PC-3 (cell line): Measurements from ENCODE around the gene CCNL2. TPM values are rescaled to one million over a fixed set of nuclear protein-coding genes. Genes with fewer than 3 reads are reported as not detected.
"Not testable (repeated sequence)": the region's sequence is repeated elsewhere in the genome, so short reads cannot be mapped to it uniquely, and the experiment has no call there.

Experiments
- ATAC-seq: fragments of 200-7000 bp; cut with Tn5 transposase; 2 replicates; pipeline ENCODE4 v1.9.1; 2020; ENCODE audit warnings: mild to moderate bottlenecking, moderate library complexity
- BruUV-seq: library from RNA; stranded (reverse); fragments of 400-500 nt; replicated peaks from 2 replicates; lab custom pipeline; 2021; lab: Mats Ljungman, UMichigan
- CTCF ChIA-PET: fragments of 300-600 bp; sonication (Branson Sonifier 250); formaldehyde crosslinking; loops from one replicate; lab custom pipeline; 2022; ENCODE audit warnings: antibody characterized with exemption; lab: Charles Lee
- POLR2A ChIA-PET: fragments of 300-600 bp; sonication (Branson Sonifier 250); formaldehyde crosslinking; loops from one replicate; lab custom pipeline; 2022; ENCODE audit warnings: antibody characterized with exemption; ENCODE audit not compliant: unreplicated experiment; lab: Charles Lee
- DNase-seq: peaks from one replicate; pipeline ENCODE4 v3.0.0-alpha.2; 2015
- H2AFZ ChIP-seq: fragments of 300-600 bp; sonication (generic); 2 replicates; pipeline ENCODE4 v1.6.0; 2016; ENCODE audit warnings: antibody characterized with exemption, low read length
- H3F3A ChIP-seq: fragments of 300-600 bp; sonication (generic); one replicate; pipeline ENCODE4 v1.6.0; 2017; ENCODE audit warnings: antibody characterized with exemption, low read length, control low read depth, mild to moderate bottlenecking; ENCODE audit not compliant: unreplicated experiment
- H3K27ac ChIP-seq: fragments of 300-600 bp; sonication (generic); 2 replicates; pipeline ENCODE4 v1.5.1; 2016; ENCODE audit warnings: mild to moderate bottlenecking, low read length
- H3K27me3 ChIP-seq: fragments of 300-600 bp; sonication (generic); 2 replicates; pipeline ENCODE4 v1.6.1; 2016; ENCODE audit warnings: low read length, mixed read lengths
- H3K36me3 ChIP-seq: fragments of 300-600 bp; sonication (generic); 2 replicates; pipeline ENCODE4 v1.6.1; 2016; ENCODE audit warnings: low read depth, mixed run types, low read length, mixed read lengths
- H3K4me1 ChIP-seq: fragments of 300-600 bp; sonication (generic); 2 replicates; pipeline ENCODE4 v1.5.1; 2016; ENCODE audit warnings: low read length; ENCODE audit not compliant: insufficient read depth
- H3K4me2 ChIP-seq: fragments of 300-600 bp; sonication (generic); 2 replicates; pipeline ENCODE4 v1.6.0; 2016; ENCODE audit warnings: low read length
- H3K4me3 ChIP-seq: fragments of 300-600 bp; sonication (generic); 2 replicates; pipeline ENCODE4 v1.5.1; 2016; ENCODE audit warnings: mild to moderate bottlenecking, low read length, mixed read lengths
- H3K79me2 ChIP-seq: fragments of 300-600 bp; sonication (generic); 2 replicates; pipeline ENCODE4 v1.6.1; 2017; ENCODE audit warnings: low read length, mixed read lengths
- H3K9ac ChIP-seq: fragments of 300-600 bp; sonication (generic); 2 replicates; pipeline ENCODE4 v1.6.0; 2016; ENCODE audit warnings: mild to moderate bottlenecking, low read length
- H3K9me2 ChIP-seq: fragments of 300-600 bp; sonication (generic); replicated peaks from 2 replicates; pipeline ENCODE4 v1.6.1; 2016; ENCODE audit warnings: mixed run types, low read length, mixed read lengths
- H3K9me3 ChIP-seq: fragments of 300-600 bp; sonication (generic); 2 replicates; pipeline ENCODE4 v1.6.1; 2016; ENCODE audit warnings: low read length, mixed read lengths
- H4K20me1 ChIP-seq: fragments of 300-600 bp; sonication (generic); 2 replicates; pipeline ENCODE4 v1.6.1; 2016; ENCODE audit warnings: low read length, mixed read lengths
- CTCF ChIP-seq: fragments of 300-600 bp; sonication (generic); conservative IDR thresholded peaks from 2 replicates; pipeline ENCODE4 v1.5.1; 2017; ENCODE audit warnings: antibody characterized with exemption, low read depth, mild to moderate bottlenecking, low read length
- EZH2 ChIP-seq: fragments of 300-600 bp; sonication (generic); IDR thresholded peaks from one replicate; pipeline ENCODE4 v1.6.1; 2017; ENCODE audit warnings: antibody characterized with exemption, mild to moderate bottlenecking, low read length; ENCODE audit not compliant: unreplicated experiment
- EZH2phosphoT487 ChIP-seq: fragments of 300-600 bp; sonication (generic); IDR thresholded peaks from 2 replicates; pipeline ENCODE4 v1.6.1; 2018; ENCODE audit warnings: mild to moderate bottlenecking, antibody characterized with exemption, low read length, borderline replicate concordance
- intact Hi-C: fragments of 100-400 bp; cut with micrococcal nuclease; formaldehyde crosslinking; loops from 2 replicates; pipeline ENCODE4 v1.9.0; 2023
- total RNA-seq: library from RNA; depleted of rRNA; stranded (reverse); fragments of >200 nt; gene quantifications from 2 replicates; pipeline ENCODE4 v1.2.3, GENCODE V29; 2014

The CCNL2 gene
- total RNA-seq, 1 experiment from 2014 or later, result 385 TPM

- no peak for TF ChIP-seq EZH2phosphoT487
- TF ChIP-seq EZH2, result no peak
- TF ChIP-seq CTCF, result no peak
- no peaks in the 10 kb centered on the region for H3K79me2 ChIP-seq
- DNase-seq (no peak), ATAC-seq (no peak)
- ChIA-PET POLR2A (no interaction called here), CTCF (no interaction called here)
- no peaks in the 10 kb centered on the region for H4K20me1 ChIP-seq
- no peak overlapping the region for H3K27ac ChIP-seq
- no TSS peak for BruUV-seq
- no peaks in the 10 kb centered on the region for H3K9me3 ChIP-seq
- intact Hi-C loops, result no loop called here
- no peaks in the 10 kb centered on the region for H3K9me2 ChIP-seq
- peaks cover 15% of the 10 kb centered on the region for H3K4me1 ChIP-seq
- H2AFZ ChIP-seq, result no peak overlapping the region
- H3F3A ChIP-seq, result no peaks in the 10 kb centered on the region
- no peak overlapping the region for H3K4me2 ChIP-seq
- H3K36me3 ChIP-seq, result no peaks in the 10 kb centered on the region
- no peak overlapping the region for H3K4me3 ChIP-seq
- no peaks in the 10 kb centered on the region for H3K27me3 ChIP-seq
- no peak overlapping the region for H3K9ac ChIP-seq
Measured at GRCh38 chr1:1418464-1419362, 19.6 kb upstream of the CCNL2 start.

GRCh38 chr1:1417825-1418463, 18.8 kb upstream of the CCNL2 start:
- BruUV-seq, H3K4me2 ChIP-seq, H2AFZ ChIP-seq, H3K9me2 ChIP-seq, POLR2A ChIA-PET, DNase-seq, H3F3A ChIP-seq, H3K27ac ChIP-seq, H3K9ac ChIP-seq, ATAC-seq, CTCF ChIA-PET, H4K20me1 ChIP-seq, H3K27me3 ChIP-seq, intact Hi-C loops, H3K9me3 ChIP-seq, H3K79me2 ChIP-seq, H3K4me3 ChIP-seq, H3K36me3 ChIP-seq: not testable (repeated sequence)
- H3K4me1 ChIP-seq, result peaks cover 10% of the 10 kb centered on the region

GRCh38 chr1:1417396-1417795, 18.3 kb upstream of the CCNL2 start:
- ATAC-seq, H4K20me1 ChIP-seq, H3K4me2 ChIP-seq, POLR2A ChIA-PET, H3K4me1 ChIP-seq, H3K9ac ChIP-seq, H3K36me3 ChIP-seq, BruUV-seq, intact Hi-C loops, CTCF ChIA-PET, H2AFZ ChIP-seq, H3K27ac ChIP-seq, H3F3A ChIP-seq, H3K9me2 ChIP-seq, H3K79me2 ChIP-seq, H3K27me3 ChIP-seq, H3K9me3 ChIP-seq, H3K4me3 ChIP-seq, DNase-seq: not testable (repeated sequence)
